Stimulated activated CD8-positive, alpha-beta memory T cell treated with anti-CD3 and anti-CD28 coated beads, Interleukin-4, amount 100 ng/mL, for 1 hour (primary cell): ENCODE results near the gene BCKDK.

Source experiments
- DNase-seq, 2 donors: peaks; one replicate each; pipeline ENCODE4 v3.0.0-alpha.2; 2020; ENCODE audit warnings: low read depth in 2 of 2, low spot score in 1 of 2

BCKDK gene

DNA sequence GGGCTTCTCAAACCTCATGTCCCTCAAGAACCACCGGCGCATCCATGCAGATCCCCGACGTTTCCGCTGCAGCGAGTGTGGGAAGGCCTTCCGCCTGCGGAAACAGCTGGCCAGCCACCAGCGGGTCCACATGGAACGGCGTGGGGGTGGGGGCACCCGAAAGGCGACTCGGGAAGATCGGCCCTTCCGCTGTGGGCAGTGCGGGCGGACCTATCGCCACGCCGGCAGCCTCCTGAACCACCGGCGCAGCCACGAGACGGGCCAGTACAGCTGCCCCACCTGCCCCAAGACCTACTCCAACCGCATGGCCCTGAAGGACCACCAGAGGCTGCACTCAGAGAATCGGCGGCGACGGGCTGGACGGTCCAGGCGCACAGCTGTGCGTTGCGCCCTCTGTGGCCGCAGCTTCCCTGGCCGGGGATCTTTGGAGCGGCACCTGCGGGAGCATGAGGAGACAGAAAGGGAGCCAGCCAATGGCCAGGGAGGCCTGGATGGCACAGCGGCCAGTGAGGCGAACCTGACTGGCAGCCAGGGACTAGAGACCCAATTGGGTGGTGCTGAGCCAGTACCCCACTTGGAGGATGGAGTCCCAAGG lies 28.1 kb upstream of the BCKDK start:
- no peak for DNase-seq

DNA sequence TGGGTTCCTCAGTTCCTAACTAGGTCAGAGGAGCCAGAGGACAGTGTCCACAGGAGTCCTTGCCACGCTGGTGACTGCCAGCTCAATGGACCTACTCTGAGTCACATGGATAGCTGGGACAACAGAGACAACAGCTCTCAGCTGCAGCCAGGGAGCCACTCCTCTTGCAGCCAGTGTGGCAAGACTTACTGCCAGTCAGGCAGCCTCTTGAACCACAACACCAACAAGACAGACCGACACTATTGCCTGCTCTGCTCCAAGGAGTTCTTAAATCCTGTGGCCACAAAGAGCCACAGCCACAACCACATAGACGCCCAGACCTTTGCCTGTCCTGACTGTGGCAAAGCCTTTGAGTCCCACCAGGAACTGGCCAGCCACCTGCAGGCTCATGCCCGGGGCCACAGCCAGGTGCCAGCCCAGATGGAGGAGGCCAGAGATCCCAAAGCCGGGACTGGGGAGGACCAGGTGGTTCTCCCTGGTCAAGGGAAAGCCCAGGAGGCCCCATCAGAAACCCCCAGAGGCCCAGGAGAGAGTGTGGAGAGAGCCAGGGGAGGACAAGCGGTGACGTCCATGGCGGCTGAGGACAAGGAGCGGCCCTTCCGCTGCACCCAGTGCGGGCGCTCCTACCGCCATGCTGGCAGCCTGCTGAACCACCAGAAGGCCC lies 27.3 kb upstream of the BCKDK start:
- no peak for DNase-seq

DNA sequence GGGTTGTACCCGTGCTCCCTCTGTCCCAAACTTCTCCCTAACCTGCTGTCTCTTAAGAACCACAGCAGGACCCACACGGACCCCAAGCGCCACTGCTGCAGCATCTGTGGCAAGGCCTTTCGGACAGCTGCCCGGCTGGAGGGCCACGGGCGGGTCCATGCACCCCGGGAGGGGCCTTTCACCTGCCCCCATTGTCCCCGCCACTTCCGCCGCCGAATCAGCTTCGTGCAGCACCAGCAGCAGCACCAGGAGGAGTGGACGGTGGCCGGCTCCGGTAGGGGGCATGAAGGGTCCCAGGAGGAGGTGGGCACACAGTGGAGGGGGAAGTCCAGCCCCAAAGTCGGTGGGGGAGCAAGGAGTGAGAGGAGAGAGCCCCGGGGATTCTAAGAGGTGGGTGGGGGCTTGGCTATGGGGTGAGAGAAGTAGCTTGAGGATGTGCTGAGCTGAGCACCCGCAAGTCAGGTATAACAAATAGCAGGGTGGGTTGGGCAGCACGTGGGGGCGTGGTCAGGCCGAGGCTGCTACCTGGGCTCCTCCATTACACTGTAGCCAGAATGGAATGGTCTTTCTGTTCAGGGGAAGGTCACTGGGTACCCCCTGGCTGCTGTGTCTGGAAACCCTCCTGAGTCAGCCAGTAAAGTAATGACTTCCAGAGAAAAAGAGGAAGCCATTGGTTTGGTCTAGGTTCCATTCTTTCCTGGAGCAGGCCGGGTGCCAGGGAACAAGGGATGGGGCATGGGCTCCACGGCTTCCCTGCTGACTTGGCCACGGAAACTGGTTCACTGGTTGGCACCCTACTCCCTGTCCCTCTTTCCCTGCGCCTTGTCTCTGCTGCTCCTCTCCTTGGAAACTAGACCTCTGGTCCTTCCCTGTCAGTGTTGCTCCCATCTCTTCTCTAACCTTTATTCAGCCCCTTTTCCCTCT lies 26.5 kb upstream of the BCKDK start:
- DNase-seq = no peak

DNA sequence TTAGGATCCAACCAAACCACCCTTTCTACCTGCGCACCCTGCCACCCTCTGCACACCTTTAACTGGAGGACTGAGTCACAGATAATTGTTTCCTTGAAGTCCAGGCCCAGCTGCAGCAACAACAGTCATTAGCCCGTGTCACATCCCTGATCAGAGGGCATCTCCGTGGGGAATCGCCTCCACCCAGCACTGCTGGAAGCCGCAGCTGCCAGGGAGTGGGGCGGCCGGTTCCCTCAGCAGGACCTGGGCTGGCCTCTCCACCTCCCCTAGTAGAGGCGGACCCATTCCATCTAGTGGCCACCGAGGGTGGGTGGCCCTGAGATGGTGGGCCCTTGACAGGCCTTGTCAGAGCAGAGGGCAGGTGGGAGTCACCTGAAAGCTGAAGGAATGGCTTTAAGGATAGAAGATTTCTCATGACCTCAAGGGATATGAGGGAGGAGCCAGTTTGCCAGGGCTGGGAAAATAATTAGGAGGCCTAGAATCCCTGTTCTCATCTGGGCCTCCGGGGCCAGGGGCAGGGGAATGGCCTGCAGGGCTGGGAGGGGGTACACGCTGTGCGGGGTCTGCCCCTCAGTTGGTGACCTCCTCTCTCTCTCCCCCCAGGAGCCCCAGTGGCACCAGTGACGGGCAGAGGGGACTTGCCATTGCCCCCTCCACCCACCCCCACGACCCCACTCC lies 25.7 kb upstream of the BCKDK start:
- no peak for DNase-seq

DNA sequence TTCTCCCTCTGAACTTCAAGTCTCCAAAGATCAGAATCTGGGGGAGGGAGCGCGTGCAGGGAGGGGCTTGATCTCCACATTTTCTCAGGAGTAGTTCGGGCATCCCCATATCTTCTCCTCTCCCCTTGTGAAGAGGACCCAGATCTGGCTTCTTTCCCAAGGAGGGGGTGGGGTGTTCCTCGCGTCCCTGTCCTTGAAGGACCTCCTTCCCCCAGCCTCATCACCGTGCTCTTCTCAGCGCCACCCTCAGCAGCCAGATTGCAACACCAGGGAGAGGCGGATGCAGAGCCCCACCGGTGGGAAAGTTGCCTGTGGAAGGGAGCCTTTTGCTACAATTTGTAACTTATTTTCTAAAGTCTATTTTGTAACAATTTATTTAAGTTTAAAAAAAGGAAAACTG lies 25.1 kb upstream of the BCKDK start:
- no peak for DNase-seq

DNA sequence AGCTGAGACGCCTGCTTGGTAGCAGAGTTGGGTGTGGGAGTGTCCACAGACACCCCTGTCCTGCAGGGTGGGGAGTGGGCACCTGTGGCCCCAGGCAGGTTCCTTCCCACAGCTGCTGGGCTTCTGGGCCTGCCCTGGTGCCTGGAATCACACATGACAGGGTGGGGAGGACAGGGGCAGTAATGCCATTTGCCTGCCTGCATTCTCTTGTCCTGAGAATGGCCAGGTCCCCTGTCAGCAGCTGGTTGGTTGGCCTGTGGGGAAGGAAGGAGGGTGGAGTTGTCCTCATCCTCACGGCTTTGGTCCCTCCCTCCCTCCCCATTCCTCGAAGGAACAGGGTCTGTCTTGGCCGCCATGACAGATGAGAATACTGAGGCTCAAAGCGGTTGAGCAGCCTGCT lies 24.6 kb upstream of the BCKDK start:
- no peak for DNase-seq

DNA sequence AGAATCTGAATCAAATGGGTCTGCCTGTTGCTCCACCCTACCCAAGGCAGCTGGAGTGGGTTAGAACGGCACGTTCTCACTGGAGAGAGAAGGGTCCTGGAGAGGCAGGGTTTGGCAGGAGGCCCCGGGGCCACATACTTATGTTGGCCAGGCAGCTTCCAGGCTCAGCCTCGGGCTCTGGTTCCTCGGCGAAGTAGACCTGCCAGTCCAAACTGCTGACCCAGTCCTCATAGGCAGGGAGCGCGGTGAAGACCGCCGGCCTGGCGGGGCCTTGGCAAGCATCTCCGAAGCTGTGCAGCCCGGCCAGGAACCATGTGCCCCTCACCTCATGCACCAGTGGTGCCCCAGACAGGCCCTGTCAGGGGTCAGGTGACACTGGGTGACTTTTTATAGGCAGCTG lies 24.2 kb upstream of the BCKDK start:
- DNase-seq = no peak

DNA sequence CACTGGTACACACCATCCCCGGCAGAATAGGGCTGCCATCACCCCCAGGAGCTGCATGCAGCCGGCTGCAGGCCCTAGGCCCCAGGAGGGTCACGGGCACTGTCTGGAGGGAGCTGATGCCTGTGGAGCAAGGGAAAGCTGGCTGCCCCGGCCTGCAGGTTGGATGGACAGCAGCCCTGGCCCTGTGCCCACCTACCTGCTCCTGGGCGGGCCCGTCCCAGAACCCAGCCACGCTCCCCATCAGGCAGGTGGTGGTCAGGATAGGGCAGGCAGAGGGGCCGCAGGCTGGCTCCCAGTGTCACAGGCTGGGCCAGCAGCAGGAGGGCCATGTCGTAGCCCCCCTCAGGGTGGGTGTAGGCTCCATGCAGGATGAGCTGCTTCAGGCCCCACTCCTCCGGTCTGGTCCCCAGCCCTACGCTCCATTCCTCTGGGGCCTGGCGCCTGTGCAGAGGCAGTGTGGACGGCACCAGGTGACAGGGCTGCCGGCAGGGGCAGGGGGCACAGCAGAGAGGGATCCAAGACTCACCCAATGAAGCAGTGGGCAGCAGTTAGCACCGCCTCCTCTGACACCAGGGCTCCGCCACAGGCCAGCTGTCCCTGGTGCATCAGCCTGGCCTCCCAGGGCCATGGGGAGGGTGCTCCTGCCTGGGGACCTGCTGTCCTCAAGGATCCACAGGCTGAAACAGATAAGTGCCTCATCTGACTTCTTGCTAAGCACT lies 23.4 kb upstream of the BCKDK start:
- no peak for DNase-seq

DNA sequence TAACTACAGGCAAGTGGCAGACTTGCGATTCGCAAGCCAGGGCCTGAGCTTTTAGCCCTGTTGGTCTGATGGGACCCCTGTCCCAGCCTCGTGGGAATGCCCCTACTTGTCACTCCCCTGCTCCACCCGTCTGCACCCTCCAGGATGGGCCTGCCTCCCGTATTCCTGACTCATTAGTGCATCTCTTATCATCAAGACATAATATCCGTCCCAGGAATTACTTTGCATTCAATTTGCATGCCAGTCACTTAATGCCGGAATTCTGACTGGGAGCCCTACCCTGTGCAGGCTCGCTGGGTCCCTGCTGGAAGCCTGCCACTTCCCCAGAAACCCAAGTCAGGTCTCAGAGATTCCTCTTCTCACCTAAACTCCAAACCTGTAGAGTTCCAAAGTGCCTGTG lies 22.8 kb upstream of the BCKDK start:
- DNase-seq = no peak

DNA sequence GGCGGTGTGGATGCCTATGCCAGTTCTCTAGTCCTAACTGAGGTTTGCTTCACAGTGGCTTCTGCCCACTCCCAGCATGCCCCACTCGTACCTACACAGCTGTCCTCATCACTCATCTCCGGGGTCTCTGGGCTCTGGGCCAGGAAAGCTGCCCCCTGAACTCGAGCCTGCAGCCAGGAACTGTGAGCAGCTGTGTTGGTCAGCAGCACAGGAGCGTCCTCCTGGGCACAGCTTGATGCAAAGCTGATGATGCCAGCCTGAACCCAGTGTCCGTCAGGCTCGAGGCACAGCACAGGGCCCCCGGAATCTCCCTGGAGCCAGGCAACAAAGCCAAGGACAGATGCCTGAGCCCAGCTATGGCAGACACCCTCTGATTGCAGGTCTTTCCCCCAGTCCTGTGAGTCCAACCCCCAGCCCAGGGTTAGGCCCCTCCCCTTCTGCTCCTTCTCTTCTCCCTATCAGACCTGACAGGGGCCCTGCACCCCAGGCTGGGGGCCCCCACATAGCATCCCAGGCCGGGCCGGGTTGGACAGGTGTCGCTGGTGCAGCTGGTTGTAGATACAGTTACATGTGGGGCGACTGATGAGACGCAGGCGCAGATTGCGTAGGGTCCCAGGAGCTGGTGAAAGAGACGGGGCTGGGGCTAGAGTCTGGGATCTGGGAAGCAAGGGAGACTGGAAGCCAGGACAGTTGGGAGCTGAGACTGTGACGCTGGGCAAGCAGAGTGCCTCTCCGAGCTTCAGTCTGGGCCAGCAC lies 22.1 kb upstream of the BCKDK start:
- no peak for DNase-seq

DNA sequence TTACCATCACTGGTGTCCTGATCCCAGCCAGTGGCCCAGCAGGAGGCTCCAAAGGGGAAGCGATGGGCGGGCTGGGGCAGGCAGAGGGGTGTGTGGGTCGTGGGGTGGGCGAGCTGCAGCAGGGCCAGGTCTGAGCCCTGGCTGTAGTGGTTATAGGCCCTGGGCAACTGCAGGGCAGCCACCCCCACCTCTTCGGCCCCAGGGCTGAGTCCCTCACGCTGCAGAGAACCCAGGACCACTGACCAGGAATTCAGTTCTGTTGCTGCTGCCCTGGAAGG lies 21.6 kb upstream of the BCKDK start:
- DNase-seq = no peak

DNA sequence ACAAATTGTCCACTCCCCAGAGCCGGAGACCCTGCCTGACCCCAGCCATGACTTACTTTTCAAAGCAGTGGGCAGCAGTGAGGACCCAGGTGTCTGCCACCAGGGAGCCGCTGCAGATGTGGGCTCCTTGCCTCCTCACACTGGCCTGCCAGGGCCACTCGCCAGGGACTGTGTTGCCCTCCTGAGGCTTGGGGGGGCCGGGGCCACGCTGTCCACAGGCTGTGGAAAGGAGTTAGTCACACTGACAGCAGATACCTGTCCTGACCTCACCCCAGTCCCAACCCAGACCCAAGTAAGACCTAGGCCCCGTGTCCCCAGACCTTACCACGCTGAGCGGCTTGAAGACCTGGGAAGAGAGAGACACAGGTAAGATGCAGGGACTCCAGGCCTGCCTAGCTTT lies 20.7 kb upstream of the BCKDK start:
- no peak for DNase-seq

DNA sequence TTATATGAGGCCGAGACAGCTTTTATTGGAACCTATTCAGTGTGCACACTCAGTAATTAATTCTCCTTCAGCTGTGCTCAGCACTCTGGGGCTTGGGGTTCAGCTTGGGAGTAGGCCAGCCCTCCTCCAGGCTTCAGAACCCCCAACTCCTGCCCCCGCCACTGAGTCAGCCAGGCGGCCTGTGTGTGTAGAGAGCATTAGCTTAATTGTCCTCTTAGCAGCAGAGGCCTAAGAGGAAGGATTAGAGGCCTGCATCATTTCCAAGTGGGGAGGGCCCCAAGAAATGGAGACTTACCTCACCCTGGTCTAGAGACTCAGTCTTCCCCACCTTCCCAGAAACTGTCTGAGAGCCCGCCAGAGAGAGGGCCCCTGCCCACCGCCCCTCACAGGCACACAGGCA lies 20.2 kb upstream of the BCKDK start:
- DNase-seq = no peak

DNA sequence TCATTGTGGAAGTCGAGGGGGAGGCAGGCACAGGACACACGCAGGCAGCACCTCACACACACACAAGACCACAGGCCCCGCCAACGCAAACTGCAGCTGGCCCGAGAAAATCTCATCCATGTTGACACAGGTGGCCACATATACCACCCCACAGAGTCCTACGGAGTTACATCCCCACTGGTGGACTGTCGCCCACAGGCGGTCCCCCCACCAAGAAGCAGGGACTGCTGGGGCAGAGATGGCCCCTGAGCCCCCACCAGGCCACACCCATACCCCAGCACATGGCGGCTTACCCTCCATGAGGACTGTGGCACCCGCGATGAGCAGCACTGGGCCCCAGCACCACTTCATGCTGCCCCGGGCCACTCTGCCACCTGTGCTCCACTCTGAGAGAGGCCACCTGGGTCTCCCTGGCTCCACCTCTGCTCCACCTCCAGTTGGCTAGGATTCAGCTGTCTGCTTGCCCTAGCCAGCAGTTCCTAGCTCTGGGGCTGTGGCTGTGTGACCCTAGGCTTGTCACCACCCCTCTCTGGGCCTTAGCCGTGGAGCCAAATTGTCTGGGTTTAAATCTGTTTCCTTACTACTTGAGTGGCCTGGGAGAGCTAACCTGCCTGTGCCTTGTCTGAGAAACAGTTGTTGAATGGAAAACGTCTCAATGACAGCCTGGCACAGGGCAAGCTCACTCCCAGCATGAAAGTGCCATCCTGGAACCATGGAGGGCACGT lies 19.6 kb upstream of the BCKDK start, which contains the start of gene PRSS53:
TSS of gene PRSS53 (minus strand) at position 485 of the 725 bp plus-strand sequence. CDS start at position 351, 134 bp downstream.
- DNase-seq = no peak

DNA sequence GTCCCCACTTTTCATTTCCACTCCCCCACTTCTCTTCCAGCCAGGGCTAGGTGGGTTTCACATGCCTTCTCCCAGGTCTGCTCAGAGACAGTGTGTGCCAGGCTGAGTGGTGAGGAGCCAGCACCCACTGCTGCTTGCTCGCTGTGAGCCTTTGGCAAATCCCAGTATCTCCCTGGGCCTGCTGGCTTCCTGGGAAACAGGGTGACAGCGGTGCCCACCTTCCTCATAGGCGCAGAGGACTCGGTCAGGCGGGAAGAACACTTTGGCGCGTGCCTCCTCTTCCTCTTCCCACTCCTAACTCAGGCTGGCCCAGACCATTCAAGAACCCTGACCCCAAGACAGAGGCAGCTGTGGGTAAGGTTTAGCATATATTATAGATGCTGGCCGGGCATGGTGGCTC lies 19.0 kb upstream of the BCKDK start:
- DNase-seq = no peak

DNA sequence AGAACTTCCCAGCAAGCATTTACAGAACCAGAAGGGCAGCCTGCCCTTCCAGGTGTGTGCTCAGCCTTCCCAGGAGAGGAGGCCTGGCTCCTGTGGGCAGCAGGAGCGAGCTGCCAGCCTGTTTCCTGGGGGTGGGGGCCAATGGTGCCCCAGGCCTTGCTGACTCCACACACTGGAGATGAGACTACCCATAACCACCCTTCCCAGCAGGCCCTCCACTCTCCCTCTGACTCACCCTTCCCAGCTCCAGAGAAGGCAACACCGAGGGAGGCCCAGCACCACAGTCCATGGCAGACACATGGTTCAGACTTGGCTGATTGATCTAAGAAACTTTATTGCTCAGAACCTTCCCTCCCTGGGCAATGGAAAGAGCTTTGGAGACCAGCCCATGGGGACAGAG lies 17.6 kb upstream of the BCKDK start:
- no peak for DNase-seq

DNA sequence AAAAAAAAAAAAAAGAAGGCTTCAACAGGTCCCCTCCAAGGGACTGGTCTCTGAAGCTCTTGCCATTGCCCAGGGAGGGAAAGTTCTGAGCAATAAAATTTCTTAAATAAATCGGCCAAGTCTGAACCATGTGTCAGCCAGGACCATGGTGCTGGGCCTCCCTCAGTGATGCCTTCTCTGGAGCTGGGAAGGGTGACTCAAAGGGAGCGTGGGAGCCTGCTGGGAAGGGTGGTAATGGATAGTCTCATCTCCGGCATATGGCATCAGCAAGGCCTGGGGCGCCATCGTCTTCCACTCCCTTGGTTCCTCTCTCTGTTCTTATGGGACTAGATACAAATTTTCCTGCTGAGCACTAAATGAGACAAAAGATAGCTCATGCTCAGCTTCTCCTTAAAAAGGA lies 15.9 kb upstream of the BCKDK start:
- no peak for DNase-seq

DNA sequence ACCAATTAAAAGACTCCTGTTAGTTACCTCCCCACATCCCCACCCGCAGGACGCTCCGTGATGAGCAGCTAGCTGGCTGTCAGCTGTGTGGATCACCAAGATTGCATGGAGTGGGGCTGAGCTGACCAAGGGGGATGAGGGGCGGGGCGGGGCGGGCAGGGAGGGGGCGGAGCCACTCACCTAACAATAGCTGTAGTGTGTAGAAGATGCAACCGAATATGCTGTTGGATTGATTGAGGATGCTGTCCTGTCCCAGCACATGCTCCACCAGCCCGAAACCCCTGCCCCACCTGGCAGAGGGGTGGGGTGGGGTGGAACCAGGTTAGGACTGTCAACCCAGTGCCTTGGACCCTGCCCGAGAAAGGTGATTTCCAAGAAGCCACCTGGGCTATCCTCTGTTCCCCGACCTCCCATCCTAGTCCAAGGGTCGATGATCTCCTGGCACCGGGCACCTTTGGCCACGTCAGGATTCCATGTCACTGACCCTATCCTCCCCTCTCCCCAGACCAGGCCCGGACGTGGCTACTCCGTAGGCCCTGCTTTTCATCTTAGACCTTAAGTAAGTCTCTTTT lies 15.0 kb upstream of the BCKDK start:
- DNase-seq = no peak

DNA sequence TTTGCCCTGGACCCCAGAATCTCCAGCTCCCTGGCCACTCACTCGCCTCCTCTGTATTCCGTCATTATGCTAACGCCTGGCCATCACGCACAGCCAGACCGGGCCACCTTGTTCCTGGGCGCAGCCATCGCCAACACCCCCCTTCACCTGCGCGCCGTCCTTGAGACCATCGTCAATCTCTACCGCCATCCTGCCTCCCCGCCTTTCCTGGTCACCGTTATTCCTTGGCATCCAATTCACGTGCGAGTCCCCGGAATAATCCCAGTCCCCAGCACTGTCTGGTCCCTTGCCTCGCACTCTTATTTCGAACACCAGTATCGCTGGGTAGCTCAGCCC lies 14.1 kb upstream of the BCKDK start:
- DNase-seq = no peak
